Mesothelial cell of epicardium (in vitro differentiated cells): Measurements from ENCODE around the gene KLRF2. TPM values are rescaled to one million over a fixed set of nuclear protein-coding genes. Genes with fewer than 3 reads are reported as not detected.

ENCODE experiments used
- DNase-seq, 2 experiments: peaks; one replicate each; pipeline ENCODE4 v3.0.0; 2021; ENCODE audit warnings: low spot score in 2 of 2; ENCODE audit not compliant: unreplicated experiment in 2 of 2
- H3K27ac Mint-ChIP-seq: 2 replicates; pipeline ENCODE4 v1.8.0; 2021; ENCODE audit warnings: mixed read lengths
- H3K27me3 Mint-ChIP-seq: 2 replicates; pipeline ENCODE4 v1.8.0; 2021; ENCODE audit warnings: low read depth, mixed read lengths
- H3K36me3 Mint-ChIP-seq: 2 replicates; pipeline ENCODE4 v1.8.0; 2021; ENCODE audit warnings: mixed read lengths
- H3K4me1 Mint-ChIP-seq: 2 replicates; pipeline ENCODE4 v1.8.0; 2021; ENCODE audit warnings: mixed read lengths
- H3K4me3 Mint-ChIP-seq: 2 replicates; pipeline ENCODE4 v1.8.0; 2021; ENCODE audit warnings: mild to moderate bottlenecking, moderate library complexity, mixed read lengths
- H3K9me3 Mint-ChIP-seq: 2 replicates; pipeline ENCODE4 v1.8.0; 2021; ENCODE audit warnings: mixed read lengths
- CTCF ChIP-seq: fragments of 200-600 bp; sonication (generic); IDR thresholded peaks from one replicate; pipeline ENCODE4 v1.5.0; 2021; ENCODE audit warnings: antibody characterized with exemption; ENCODE audit not compliant: unreplicated experiment
- total RNA-seq: library from RNA; stranded (reverse); gene quantifications from 3 replicates; pipeline ENCODE4 v1.2.1, GENCODE V29; 2021

The KLRF2 gene
- total RNA-seq, 1 donor from 2014 or later: not detected

- TF ChIP-seq CTCF: no peak
- Mint-ChIP-seq H3K4me1 (peaks cover 18% of the 10 kb centered on the region), H3K27me3 (peaks cover 2% of the 10 kb centered on the region), H3K36me3 (no peaks in the 10 kb centered on the region), H3K27ac (no peak overlapping the region), H3K9me3 (no peaks in the 10 kb centered on the region), H3K4me3 (no peak overlapping the region)
- DNase-seq: no peak
These were observed 55.3 kb downstream of the KLRF2 start for GRCh38 chr12:9936591-9936990.

GRCh38 chr12:9940375-9940774 is 59.1 kb downstream of the KLRF2 start:
- Mint-ChIP-seq H3K4me3 (no peak overlapping the region), H3K9me3 (no peaks in the 10 kb centered on the region), H3K27ac (no peak overlapping the region), H3K36me3 (no peaks in the 10 kb centered on the region), H3K4me1 (peaks cover 4% of the 10 kb centered on the region), H3K27me3 (peaks cover 15% of the 10 kb centered on the region)
- DNase-seq: no peak
- no peak for TF ChIP-seq CTCF

GRCh38 chr12:9941838-9942237 is 60.5 kb downstream of the KLRF2 start:
- no peak overlapping the region for H3K27ac Mint-ChIP-seq
- peaks cover 4% of the 10 kb centered on the region for H3K4me1 Mint-ChIP-seq

GRCh38 chr12:9943240-9943639 is 62.0 kb downstream of the KLRF2 start:
- H3K4me1 Mint-ChIP-seq: peaks cover 4% of the 10 kb centered on the region
- H3K4me3 Mint-ChIP-seq: no peak overlapping the region
- H3K27me3 Mint-ChIP-seq: peaks cover 15% of the 10 kb centered on the region
- no peak for DNase-seq
- no peak for TF ChIP-seq CTCF
- H3K36me3 Mint-ChIP-seq: no peaks in the 10 kb centered on the region
- H3K27ac Mint-ChIP-seq: no peak overlapping the region
- H3K9me3 Mint-ChIP-seq: no peaks in the 10 kb centered on the region

More at GRCh38 chr12:9941838-9942237, 60.5 kb downstream of the KLRF2 start:
- Mint-ChIP-seq H3K27me3 (peaks cover 15% of the 10 kb centered on the region), H3K9me3 (no peaks in the 10 kb centered on the region), H3K36me3 (no peaks in the 10 kb centered on the region), H3K4me3 (no peak overlapping the region)
- no peak for TF ChIP-seq CTCF
- DNase-seq: no peak

GRCh38 chr12:9944391-9944790 is 63.1 kb downstream of the KLRF2 start:
- no peak for TF ChIP-seq CTCF
- DNase-seq: no peak
- no peaks in the 10 kb centered on the region for H3K36me3 Mint-ChIP-seq
- no peaks in the 10 kb centered on the region for H3K9me3 Mint-ChIP-seq
- H3K27me3 Mint-ChIP-seq: peaks cover 15% of the 10 kb centered on the region
- H3K4me1 Mint-ChIP-seq: peaks cover under 1% of the 10 kb centered on the region
- no peak overlapping the region for H3K4me3 Mint-ChIP-seq
- H3K27ac Mint-ChIP-seq: no peak overlapping the region

Other genes starting within 250 kb of the KLRF2 start
- gene CLEC2D, start 211.8 kb upstream of the KLRF2 start, total RNA-seq: 20.7 to 21.8 TPM (median 21.7 TPM) in 3 replicates
- not detected in 3 replicates for gene CLECL1, start 148.4 kb upstream of the KLRF2 start, total RNA-seq
- gene CD69, start 120.6 kb upstream of the KLRF2 start, total RNA-seq: 0.40 to 0.78 TPM (median 0.43 TPM) in 3 replicates
- not detected in 3 replicates for gene KLRF1, start 54.0 kb upstream of the KLRF2 start, total RNA-seq
- gene CLEC2B, start 12.1 kb upstream of the KLRF2 start, total RNA-seq: not detected in 3 replicates
- gene CLEC2A, start 50.9 kb downstream of the KLRF2 start, total RNA-seq: 0.29 TPM in 1 of 3 replicates, not detected in the others
- gene CLEC12A, start 89.9 kb downstream of the KLRF2 start, total RNA-seq: not detected in 3 replicates
- gene CLEC1B, start 117.6 kb downstream of the KLRF2 start, total RNA-seq: 0.18 to 0.51 TPM (median 0.34 TPM) in 3 replicates
- not detected in 3 replicates for gene CLEC12B, start 129.1 kb downstream of the KLRF2 start, total RNA-seq
- not detected in 3 replicates for gene CLEC9A, start 149.2 kb downstream of the KLRF2 start, total RNA-seq
- 0.32 to 0.51 TPM (median 0.49 TPM) in 3 replicates for gene CLEC1A, start 217.5 kb downstream of the KLRF2 start, total RNA-seq
- 0.11 TPM in 1 of 3 replicates, not detected in the others for gene CLEC7A, start 248.7 kb downstream of the KLRF2 start, total RNA-seq